EH (cell line): ENCODE results near the gene CELF4.

Experiments used
- DNase-seq: peaks from one replicate; pipeline ENCODE4 v3.0.0-alpha.2; 2015; ENCODE audit warnings: low read depth

The CELF4 gene

GRCh38 chr18:37546651-37547050 lies 18.9 kb downstream of the CELF4 start:
- no peak for DNase-seq

- no peak for DNase-seq
Observed at GRCh38 chr18:37546272-37546537, 19.4 kb downstream of the CELF4 start.

GRCh38 chr18:37545461-37546271 lies 19.9 kb downstream of the CELF4 start:
- no peak for DNase-seq

GRCh38 chr18:37544713-37545112 lies 20.9 kb downstream of the CELF4 start:
- DNase-seq, result no peak

- DNase-seq, result no peak
Observed at GRCh38 chr18:37544217-37544616, 21.4 kb downstream of the CELF4 start.

- no peak for DNase-seq
Observed at GRCh38 chr18:37543321-37543720, 22.3 kb downstream of the CELF4 start.

- DNase-seq, result no peak
Observed at GRCh38 chr18:37541517-37541916, 24.1 kb downstream of the CELF4 start.

- peak; percentile 2 for DNase-seq
Observed at GRCh38 chr18:37540424-37541138, 25.0 kb downstream of the CELF4 start.

- no peak for DNase-seq
Observed at GRCh38 chr18:37539236-37539635, 26.4 kb downstream of the CELF4 start.

- DNase-seq, result no peak
Observed at GRCh38 chr18:37538526-37539205, 26.9 kb downstream of the CELF4 start.

- peak; percentile 62 for DNase-seq
Observed at GRCh38 chr18:37537868-37538525, 27.6 kb downstream of the CELF4 start.

GRCh38 chr18:37536656-37537055 lies 28.9 kb downstream of the CELF4 start:
- no peak for DNase-seq

- DNase-seq, result no peak
Observed at GRCh38 chr18:37535968-37536367, 29.6 kb downstream of the CELF4 start.

- no peak for DNase-seq
Observed at GRCh38 chr18:37534627-37535026, 31.0 kb downstream of the CELF4 start.

GRCh38 chr18:37533647-37534584 lies 31.7 kb downstream of the CELF4 start:
- DNase-seq, result no peak

GRCh38 chr18:37532917-37533316 lies 32.7 kb downstream of the CELF4 start:
- DNase-seq, result no peak

GRCh38 chr18:37529863-37530262 lies 35.7 kb downstream of the CELF4 start:
- no peak for DNase-seq

GRCh38 chr18:37529296-37529695 lies 36.3 kb downstream of the CELF4 start:
- no peak for DNase-seq

- DNase-seq, result no peak
Observed at GRCh38 chr18:37527395-37527794, 38.2 kb downstream of the CELF4 start.

- no peak for DNase-seq
Observed at GRCh38 chr18:37525262-37525585, 40.4 kb downstream of the CELF4 start.

GRCh38 chr18:37524498-37525261 lies 40.9 kb downstream of the CELF4 start:
- no peak for DNase-seq
